Measurements from ENCODE around the gene PAN2.

PAN2 gene

DNA sequence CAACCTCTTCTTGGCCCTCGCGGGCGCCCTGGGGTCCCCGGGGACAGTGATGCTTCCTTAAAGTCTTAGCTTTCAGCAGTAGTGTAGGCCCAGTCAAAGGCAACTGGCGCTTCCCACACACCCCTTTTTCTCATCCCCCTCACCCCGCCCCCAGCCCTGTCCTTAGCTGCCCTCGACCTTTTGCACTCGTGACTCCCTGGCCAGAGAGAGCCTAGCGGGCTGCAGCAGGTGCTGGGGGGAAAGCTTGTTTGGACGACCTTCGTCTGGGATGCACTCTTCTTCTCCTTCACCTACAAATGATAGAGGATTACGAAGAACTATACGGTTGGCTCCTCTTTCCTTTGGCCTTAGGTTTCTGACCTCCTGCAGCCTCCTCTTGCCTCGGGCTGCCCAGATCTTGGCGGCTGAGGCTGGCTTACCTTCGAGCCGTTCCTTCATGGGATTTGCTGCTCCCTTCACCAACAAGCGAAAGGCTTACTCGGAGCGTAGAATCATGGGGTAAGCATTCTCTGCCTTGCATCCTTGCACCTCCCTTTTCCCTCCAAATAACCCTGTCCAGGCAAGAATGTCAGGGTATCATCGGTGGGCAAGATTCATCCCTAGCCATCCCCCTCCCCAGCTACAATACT, 66.2 kb downstream of the PAN2 start:
- DNase-seq: no peak

DNA sequence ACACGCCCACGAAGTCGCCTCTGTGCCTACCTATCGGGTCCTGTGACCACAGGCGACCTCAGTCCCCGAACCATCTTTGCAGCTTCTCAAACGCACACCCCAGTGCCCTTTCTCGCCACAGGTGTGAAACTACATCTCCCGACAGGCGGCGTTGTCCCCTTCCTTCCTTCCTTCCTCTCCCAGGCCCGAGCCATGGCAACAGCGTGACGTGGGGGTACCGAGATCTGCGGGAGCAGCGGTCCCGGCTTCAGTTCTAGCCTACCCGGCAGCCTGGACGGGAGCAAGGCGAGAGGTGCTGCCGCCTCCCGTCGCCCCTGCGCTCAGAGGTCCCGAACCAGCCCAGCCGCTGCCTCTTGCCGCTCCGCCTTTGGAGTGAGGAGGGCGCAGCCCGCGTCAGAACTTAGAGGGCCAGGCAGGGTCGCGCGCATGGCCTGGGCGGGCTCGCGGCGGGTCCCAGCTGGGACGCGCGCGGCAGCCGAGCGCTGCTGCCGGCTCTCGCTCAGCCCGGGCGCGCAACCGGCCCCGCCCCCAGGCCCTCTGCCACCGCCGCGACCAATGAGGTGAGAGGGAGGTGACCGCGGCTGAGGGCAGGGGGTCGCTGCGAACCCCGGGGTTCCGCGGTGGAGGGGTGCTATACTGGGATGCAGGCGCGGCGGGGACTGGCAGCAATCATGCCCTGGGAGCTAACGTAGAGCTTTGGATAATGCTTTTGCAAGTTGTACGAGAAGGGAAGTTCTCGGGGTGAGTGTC, 66.9 kb downstream of the PAN2 start, which contains the start of gene COQ10A:
TSS of gene COQ10A (plus strand) at position 250 of the 750 bp plus-strand sequence. CDS start at position 427, 177 bp downstream.
- peak; percentile 82 for DNase-seq
